ENCODE data around the gene ACRBP.

ACRBP gene

GRCh38 chr12:6647083-6647604 lies at the start of gene ACRBP:
ACRBP (minus strand) TSS chr12:6647432; CDS start chr12:6647366, 66 bp downstream.
- no peak for DNase-seq (ENCODE audit: low read depth)

GRCh38 chr12:6695313-6696045 lies 48.2 kb upstream of the ACRBP start:
- DNase-seq (ENCODE audit: low read depth), result no peak

GRCh38 chr12:6694701-6695100 lies 47.5 kb upstream of the ACRBP start:
- DNase-seq (ENCODE audit: low read depth), result no peak

GRCh38 chr12:6693832-6694355 lies 46.7 kb upstream of the ACRBP start:
- DNase-seq (ENCODE audit: low read depth), result no peak

GRCh38 chr12:6692888-6693287 lies 45.7 kb upstream of the ACRBP start:
- DNase-seq (ENCODE audit: low read depth), result no peak

DNA sequence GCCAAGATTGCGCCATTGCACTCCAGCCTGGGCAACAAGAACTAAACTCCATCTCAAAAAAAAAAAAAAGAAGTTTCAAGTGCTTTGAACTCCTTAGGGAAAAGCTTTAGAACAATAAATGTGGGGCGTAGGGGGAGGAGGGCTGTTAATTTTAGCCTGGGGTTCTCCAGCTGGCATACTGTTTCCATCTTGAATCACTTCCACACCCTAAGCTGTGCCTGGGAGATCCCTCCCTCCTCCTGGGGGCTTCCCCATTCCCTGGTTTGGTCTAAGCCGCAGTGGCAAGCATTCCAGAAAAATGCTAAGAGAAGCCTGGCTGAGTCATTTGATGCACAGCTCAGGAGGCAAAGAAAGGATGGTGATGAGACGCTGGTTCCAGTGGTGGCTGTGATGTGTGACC lies 44.2 kb upstream of the ACRBP start:
- no peak for DNase-seq (ENCODE audit: low read depth)

- peak; percentile 87 for DNase-seq (ENCODE audit: low read depth)
Observed at GRCh38 chr12:6688999-6689882, 42.0 kb upstream of the ACRBP start, which contains the start of gene ZNF384. ZNF384 (minus strand) TSS chr12:6689375; CDS start chr12:6679520, 9,855 bp downstream.

DNA sequence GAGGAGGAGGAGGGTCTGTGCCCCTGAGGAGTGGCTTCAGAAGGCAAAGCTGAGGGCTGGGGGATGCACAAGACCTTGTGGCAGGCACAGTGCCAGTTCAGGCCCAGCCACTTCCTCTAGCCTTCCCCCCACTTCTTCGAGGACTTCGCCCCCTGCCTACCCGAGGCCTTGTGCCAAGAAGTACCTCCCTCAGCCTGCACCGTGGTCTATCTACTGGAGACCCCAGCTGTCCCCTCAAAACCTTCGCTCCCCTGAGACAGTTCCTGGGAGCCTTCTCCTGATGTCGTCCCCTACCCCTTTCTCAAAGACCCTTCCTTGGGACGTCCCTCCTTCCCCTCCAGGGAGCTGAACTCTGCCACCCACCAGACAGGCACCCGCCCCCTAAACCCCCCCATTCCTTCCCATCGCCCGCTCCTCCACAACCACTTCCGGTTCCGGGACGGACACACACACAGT lies 41.3 kb upstream of the ACRBP start:
- DNase-seq (ENCODE audit: low read depth), result no peak

DNA sequence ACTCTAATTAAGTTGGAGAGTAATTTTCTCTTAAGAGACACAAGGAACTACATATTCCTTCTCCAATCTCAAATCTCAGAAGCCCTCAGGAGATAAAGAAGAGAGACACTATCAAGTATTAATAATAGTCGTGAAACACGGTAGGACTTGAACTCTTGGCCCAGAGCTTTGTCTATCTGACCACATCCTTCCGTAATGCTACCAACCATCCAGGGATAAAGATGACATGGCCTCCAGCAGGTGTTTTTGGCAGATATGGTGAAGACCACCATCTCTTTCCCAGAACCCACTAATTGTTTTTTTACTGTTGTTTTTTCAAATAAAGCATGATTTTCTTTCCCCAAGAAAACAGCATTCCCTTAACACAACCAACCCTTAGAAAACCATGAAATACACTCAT lies 38.6 kb upstream of the ACRBP start:
- no peak for DNase-seq (ENCODE audit: low read depth)

DNA sequence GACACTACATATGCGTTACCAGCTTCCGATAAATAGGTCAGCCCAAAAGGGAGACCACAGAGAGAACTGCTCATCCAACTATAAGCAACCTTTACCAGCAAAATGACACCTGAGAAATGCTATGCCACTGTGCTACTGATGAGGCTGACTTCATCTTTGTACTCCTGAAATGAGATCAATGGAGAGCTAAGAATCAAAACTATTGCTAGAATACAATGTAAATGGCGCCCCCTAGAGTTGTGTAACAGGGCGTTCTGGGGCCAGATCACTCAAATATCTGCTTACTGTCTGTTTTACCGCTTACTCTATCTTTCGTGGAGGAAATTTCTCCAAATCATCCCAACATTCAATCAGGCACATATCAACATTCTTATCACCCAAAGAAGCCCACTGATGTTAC lies 37.4 kb upstream of the ACRBP start:
- no peak for DNase-seq (ENCODE audit: low read depth)

DNA sequence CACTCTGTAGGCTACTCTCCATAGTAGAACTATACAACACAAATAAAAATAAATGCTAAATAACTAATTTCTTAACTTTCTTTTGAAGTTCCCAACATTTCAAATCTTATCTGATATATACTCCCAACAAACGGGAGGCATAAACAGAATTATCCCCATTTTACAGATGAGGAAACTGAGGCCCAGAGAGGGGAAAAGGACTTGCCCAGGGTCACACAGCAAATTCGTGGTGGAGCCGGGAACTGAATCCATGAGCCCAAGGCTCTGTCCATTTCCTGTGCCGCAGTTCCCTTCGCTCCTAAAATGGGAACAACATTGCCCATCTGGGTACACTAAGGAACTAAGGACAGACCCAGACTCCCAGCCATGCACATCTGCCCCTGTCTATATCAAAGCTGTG lies 29.7 kb upstream of the ACRBP start:
- DNase-seq (ENCODE audit: low read depth), result no peak

DNA sequence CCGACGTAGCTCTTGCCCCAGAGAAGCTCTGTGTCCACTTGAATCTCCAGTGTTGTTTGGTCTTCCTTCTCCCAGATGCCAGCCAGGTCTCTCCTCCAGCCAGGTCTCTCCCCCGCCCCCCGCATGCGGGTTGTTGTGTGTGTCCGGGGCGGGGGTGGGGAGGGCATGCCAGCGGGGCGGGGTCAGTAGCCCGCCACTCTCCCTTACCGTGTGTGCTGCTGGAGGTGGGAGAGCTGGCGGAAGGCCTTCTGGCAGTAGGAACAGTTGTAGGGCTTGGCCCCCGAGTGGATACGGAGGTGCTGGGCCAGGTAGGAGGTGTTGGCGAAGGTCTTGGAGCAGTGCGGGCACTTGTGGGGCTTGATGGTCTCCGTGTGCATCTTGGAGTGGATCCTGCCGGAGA lies 24.9 kb upstream of the ACRBP start:
- DNase-seq (ENCODE audit: low read depth), result no peak

GRCh38 chr12:6667559-6668210 lies 20.5 kb upstream of the ACRBP start:
- no peak for DNase-seq (ENCODE audit: low read depth)

DNA sequence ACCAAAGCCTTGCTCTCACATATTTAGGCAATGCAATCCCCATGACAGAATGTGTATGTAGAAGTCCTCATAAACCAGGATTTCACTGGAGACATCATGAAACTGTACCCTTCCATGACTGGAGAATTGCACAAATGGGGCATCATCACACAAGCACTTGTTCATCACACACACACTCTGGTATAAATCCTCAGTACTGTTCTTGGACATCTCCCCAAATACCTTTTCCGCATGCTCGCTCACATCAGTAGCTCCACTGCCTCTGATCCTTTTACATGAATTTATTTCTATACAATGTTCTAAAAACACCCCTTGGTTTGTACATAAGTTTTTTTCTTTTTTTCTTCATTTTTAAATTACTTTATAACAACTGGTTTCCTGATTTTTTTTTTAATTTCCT lies 19.0 kb upstream of the ACRBP start:
- DNase-seq (ENCODE audit: low read depth), result no peak

DNA sequence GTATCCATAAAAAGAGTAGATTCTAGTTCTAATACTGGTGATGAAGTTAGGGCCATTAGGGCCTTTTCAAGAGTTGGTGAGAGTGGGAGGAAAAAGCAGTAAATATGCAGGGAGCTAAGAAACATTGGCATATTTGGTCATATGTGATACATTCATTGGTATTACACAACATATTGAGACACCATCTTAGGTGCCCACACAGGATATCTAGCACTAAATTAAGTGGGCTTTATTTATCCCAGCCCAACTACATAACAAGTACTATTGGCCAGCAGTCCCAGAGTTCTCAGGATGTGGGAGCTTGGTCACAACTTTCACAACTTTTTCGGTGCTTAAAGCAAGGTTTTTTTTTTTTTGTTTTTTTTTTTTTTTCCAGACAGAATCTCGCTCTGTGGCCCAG lies 17.7 kb upstream of the ACRBP start:
- no peak for DNase-seq (ENCODE audit: low read depth)

DNA sequence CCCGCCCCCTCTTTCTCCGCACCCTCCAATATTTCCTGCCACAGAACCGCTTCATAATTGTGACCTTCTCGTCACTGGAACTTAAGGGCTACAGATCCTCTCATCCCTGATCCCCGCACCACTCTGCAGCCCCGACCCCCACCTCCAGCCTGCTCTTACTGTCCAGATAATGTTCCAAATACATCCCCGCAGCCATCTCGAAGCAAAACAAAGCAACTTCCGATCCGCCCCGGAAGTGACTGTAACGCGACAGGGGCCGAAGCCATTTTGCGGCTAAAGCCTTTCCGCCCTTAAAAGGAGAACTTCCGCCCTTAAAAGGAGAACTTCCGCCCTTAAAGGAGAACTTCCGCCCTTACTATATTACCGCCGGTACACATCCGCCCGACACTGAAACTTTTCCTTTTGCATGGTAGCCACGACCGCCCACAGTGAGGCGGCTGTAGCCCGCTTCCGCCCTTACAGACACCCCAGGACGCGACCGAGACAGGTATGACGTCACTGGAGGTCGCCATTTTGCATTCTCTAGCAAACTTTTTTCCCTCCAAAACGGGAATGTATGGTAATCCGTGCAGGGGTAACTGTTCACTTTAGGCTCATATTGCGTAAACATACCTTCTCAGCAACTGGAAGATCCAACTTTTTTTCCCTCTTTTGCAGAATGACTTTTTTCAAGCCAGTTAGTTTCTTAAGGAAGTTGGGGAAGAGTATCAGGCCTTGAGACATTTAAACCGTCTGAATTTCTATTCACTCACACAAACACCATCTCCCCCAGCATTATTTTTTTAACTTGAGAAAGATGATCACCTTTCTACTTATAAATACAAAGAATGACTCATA lies 15.9 kb upstream of the ACRBP start, which contains the start of gene ING4:
Gene ING4, minus strand, starts transcription at position 214 of the 837 bp plus-strand sequence. Its CDS starts 18 bp downstream, at position 196.
- peak; percentile 89 for DNase-seq (ENCODE audit: low read depth)

- no peak for DNase-seq (ENCODE audit: low read depth)
Observed at GRCh38 chr12:6662602-6662905, 15.3 kb upstream of the ACRBP start.

DNA sequence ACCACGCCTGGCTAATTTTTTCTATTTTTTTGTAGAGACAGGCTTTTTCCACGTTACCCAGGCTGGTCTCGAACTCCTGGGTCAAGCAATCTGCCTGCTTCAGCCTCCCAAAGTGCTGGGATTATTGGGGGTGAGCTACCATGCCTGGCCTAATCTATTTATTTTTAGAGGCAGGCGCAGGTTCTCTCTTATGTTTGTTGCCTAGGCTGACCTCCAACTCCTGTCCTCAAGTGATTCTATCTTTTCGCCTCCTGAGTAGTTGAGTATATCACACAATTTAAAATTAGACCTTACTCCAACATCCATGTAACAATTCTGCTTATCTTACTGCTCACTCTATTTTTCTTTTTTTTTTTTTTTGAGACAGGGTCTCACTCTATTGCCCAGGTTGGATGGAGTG lies 6.8 kb upstream of the ACRBP start:
- DNase-seq (ENCODE audit: low read depth), result no peak

DNA sequence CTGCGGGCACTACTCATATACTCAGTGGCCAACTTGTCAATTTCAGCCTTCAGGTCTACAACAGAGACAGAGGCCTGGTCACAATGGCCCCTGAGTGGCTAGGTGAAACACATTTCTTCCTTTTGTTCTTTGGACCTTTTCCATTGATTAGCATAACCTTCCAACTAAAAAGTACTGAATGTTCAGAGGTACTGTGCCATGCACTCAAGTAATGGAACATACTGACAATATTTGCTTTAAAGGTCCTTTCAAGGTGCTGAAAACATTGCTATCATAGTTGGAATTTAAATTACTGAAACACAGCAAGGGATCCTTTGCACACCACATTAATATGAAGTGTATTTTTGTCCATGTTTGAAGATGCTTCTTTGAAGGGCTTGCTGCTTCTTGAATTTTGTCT lies 6.1 kb upstream of the ACRBP start:
- DNase-seq (ENCODE audit: low read depth), result no peak

GRCh38 chr12:6652391-6652790 lies 5.2 kb upstream of the ACRBP start:
- no peak for DNase-seq (ENCODE audit: low read depth)

DNA sequence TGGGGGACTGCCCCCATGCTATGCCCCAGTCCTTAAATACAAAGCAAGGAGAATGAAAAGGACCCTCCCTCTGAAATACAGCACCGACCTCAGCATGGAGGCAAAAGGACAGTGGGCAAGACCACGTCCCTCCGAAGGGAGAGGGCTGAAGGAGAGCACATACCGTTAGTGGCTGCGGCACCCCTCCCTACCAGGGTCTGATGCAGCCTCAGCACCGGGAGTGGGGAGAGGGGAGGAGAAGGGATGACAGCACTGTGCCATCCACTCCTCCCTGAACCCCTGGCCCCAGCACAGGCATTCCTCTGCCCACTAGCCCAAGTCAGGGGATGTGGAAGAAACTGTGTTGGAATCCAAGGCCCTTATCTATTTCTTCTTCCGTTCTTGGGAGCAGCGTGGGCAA lies 3.6 kb upstream of the ACRBP start:
- no peak for DNase-seq (ENCODE audit: low read depth)

All from activated T-cell treated with anti-CD3 and anti-CD28 coated beads for 1 hour (primary cell).